HG02884 (cell line): Measurements from ENCODE around the gene GPR176.

ENCODE experiments used
- ATAC-seq: cut with Tn5 transposase; IDR thresholded peaks from one replicate; pipeline ENCODE4 v1.9.1; 2021; ENCODE audit warnings: mild to moderate bottlenecking, moderate library complexity; ENCODE audit not compliant: unreplicated experiment

GPR176 gene

DNA sequence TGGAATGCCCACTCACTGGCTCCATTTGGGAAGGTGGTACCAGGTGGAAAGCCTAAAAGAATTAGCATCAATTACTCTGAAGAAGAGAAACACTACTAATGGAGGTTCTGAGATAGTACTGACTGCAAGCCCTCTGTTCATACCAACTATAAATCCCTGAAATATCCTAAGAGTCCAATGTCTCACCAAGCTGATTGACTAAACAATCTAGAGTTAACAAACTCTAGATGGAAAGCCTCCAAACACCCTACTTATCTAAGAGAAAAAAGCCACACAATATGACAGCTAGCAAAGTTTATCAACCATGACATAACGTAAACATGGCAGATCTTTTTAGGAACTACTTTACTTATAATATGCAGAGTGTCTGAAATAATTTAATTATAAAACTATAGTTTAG, 59.2 kb downstream of the GPR176 start:
- ATAC-seq: no peak

DNA sequence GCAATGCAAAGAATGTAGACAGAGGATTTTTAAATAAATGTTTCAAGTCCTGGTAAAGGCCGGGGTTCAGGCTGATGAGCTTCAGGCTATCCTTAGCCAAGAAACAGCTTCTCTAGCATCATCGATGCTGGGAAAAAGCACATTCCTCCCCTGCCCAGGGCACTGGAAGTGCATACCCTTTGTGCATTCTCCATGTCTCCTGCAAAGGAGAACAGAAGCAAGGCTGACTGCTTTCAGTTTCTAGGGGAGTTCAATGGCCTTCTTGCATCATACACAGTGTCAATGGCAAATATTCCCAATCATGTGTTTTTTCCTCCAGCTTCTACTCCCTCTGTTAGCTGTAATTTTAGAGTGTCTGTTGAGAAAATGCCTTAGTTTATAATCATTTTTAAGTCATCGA, 59.9 kb downstream of the GPR176 start:
- ATAC-seq: no peak

GRCh38 chr15:39859636-39860035, 60.4 kb downstream of the GPR176 start:
- no peak for ATAC-seq

DNA sequence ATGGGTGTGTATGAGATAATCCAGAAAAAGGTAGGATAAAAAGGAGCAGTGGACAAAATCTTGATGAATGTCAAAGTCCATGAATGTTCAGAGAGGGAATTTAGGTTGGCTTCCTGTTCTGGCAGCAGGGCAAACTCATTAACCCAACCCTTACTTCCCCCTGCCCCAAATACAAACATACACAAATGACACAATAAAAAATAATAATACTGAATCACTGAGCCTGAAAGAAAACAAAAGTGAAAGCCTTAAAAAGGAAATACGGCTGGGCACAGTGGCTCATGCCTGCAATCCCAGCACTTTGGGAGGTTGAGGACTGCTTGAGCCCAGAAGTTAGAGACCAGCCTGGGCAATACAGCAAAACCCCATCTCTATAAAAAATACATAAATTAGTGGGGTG, 62.9 kb downstream of the GPR176 start:
- no peak for ATAC-seq

DNA sequence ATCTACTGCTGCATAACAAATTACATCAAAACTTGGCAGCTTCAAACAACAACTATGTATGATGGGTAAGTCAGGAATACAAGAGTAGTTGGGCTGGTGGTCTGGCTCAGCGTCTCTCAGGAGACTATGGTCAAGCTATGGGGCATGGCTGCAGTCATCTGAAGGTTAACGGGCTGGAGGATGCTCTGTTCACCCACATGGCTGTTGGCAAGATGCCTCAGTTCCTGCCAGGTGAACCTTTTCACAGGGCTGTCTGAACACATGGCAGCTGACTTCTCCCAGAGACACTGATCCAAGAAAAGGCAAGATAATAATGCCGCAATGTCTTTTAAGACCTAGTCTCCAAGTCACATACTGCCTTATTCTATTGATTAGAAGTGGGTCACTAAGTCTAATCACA, 63.7 kb downstream of the GPR176 start:
- no peak for ATAC-seq

- ATAC-seq: no peak
Measured at GRCh38 chr15:39855400-39855799, 64.7 kb downstream of the GPR176 start.

DNA sequence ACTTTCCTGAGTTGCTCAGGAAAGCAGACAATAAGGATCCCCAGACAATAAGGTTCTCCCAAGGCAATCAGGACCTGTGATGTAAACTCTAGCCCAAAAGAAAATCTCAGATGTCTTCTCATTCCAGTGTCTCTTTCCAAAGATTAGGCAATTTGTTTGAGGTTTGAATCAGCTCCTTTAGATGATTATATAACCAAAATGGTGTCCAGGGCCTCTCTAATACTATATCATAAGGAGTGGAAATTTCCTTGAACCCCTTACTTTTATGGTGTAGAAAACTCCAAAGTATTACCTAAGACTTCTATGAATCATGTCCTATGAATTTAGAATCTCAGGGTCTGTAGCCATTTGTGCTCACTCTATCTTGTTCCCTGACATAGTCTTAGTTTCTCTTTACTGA, 65.9 kb downstream of the GPR176 start:
- no peak for ATAC-seq

DNA sequence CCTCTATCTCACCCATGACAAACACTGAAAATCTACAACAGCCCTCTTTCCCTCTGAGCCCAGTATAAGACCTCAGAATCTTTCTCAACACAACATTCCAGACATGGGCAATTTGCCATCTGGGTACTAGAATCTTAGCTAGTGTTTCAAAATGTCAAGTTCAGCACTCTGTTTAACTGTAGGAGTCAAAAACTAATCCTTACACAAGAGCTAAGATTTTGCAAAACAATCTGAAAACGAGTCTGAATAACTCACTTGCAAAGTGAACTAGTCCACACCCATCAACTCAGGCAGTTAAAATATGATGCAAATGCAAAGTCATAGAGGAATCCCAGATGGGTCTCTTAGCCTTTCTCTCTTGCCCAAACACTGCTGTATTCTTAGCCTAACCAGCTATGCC, 67.8 kb downstream of the GPR176 start:
- ATAC-seq: no peak

- no peak for ATAC-seq
Measured at GRCh38 chr15:39851500-39852092, 68.5 kb downstream of the GPR176 start.

- ATAC-seq: no peak
Measured at GRCh38 chr15:39850436-39850835, 69.6 kb downstream of the GPR176 start.

DNA sequence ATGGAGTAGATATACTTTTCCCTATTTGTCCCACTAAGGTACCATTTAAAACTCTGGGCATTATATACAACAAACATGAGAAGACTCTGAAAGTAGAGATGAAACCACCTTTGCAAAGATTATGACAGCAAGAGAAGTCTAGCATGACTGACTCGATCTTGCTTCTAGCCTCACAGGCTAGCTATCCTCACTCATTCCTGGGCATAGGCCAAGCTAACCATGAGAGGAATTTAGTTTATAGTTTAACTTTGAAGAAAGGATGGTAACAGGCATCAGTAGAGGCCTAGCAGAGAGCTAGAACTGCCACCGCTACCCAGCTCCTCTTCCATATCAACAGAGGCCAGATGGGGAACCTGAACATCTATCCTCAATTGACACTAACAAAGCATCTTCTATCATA, 74.0 kb downstream of the GPR176 start:
- no peak for ATAC-seq

GRCh38 chr15:39845582-39845981, 74.5 kb downstream of the GPR176 start:
- ATAC-seq: no peak

- ATAC-seq: no peak
Measured at GRCh38 chr15:39843565-39843964, 76.5 kb downstream of the GPR176 start.

- ATAC-seq: no peak
Measured at GRCh38 chr15:39837454-39837853, 82.6 kb downstream of the GPR176 start.

DNA sequence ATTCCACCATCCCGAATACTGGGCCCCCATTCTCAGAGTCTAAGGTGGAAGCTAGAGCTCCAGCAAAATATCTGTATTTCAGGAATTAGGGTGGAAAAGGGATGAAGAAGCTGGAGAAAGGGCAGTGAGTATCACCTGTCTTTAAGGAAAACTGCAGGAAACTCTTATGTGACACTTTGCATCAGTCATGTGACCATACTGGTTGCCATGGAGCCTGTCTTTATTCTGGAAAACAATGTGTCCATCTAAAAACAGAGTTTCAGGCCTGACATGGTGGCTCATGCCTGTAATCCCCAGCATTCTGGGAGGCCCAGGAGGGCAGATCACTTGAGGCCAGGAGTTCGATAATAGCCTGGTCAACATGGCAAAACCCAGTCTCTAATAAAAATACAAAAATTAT, 84.5 kb downstream of the GPR176 start:
- no peak for ATAC-seq

DNA sequence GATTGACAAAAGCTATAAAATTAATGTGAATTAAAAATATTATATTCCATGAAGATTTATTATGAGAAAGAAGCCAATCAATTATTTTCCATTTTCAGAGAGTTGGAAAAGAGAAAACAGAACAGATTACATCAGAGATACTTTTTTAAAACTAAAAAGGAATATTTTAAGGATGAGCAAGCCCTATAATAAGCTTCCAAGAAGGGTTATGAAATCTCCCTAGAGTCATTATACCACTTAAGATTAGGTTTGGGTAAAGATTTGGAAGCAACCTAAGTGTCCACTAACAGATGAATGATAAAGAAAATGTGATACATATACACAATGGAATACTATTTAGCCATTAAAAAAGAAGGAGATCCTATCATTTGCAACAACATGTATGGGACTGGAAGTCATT, 85.8 kb downstream of the GPR176 start:
- ATAC-seq: no peak

GRCh38 chr15:39833515-39833981, 86.5 kb downstream of the GPR176 start:
- no peak for ATAC-seq

- ATAC-seq: no peak
Measured at GRCh38 chr15:39830166-39830565, 89.9 kb downstream of the GPR176 start.

GRCh38 chr15:39828374-39828931, 91.6 kb downstream of the GPR176 start:
- no peak for ATAC-seq

- ATAC-seq: no peak
Measured at GRCh38 chr15:39826975-39827374, 93.1 kb downstream of the GPR176 start.

DNA sequence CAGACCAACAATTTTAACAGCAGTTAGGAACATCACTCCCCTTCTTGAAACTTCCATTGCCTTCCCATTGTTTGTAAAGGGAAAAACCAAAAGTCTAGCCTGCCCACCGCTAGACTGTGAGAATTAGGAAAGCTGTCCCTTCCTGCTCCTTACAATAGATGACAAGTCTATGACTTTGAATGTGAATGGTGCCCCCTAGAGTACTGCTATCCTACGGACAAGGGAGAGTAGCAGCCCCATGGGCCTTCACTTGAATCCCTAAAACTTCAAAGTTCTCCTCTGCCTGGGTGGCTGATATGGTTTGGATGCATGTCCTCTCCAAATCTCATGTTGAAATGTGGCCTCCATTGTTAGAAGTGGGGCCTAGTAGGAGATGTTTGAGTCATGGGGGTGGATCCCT, 96.4 kb downstream of the GPR176 start:
- ATAC-seq: no peak

DNA sequence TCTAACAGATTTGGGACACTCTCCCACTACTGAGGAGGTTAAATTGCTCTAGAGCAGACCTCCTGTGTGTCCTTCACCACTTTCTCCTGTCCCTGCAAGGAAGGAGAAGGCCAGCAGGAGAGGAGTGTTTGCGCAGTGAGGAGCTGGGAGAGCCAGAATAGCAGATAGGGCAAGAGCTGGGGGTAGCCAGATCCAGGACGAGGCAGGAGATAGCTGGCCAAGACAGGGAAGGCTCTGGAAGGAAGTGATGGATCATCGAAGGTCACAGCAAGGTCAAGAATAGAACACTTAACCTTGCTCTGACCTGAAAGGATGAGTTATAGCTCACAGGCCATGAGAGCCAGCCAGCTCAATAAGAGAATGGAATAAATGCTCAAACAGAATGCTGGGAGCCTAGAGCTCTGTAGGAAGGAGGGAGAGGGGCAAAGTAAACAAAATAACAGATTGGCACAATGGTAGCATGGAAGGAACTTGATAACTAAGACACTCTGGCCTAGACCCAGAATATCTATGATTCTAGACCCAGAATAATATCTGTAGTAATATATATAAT, 99.9 kb downstream of the GPR176 start:
- no peak for ATAC-seq

GRCh38 chr15:39819533-39819932, 100.5 kb downstream of the GPR176 start:
- no peak for ATAC-seq
